Stimulated activated CD4-positive, alpha-beta T cell treated with anti-CD3 and anti-CD28 coated beads, Interleukin-4, amount 100 ng/mL, for 1 hour (primary cell): ENCODE measurements around the gene DRAXIN.

Source experiments
- DNase-seq: peaks from one replicate; pipeline ENCODE4 v3.0.0-alpha.2; 2020

The DRAXIN gene

DNA sequence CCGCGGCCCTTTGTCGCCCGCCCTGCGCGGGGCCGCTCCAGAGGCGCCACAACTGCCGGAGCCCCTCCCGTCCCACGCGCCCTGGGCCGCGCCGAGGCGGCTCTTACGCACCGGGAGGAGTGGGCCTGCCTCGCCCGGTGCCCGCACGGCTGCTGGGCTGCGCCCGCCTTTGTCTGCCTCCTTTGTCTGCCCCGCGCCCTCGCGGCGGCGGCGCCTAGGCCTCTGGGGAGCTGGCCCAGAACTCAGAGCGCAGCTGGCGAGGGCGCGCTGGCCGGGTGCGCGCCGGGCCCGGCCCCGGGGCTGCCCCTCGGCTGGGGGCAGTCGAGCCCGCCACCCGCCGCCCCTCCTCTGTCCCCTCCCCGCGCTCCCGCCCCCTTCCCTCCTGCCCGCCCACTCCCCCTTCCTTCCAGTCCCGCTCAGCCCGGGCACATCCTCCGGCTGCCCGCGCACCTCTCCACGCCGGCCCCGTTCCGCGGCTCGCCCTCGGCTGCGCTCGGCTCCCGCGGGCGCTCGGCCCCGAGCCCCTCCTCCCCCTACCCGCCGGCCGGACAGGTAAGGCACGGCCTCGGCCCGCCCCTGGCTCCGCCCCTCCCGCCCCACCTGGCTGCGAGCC, at the start of gene DRAXIN:
Gene DRAXIN, plus strand, starts transcription at position 409 of the 613 bp plus-strand sequence. CDS start 14,549 bp downstream, outside the sequence.
- no peak for DNase-seq

GRCh38 chr1:11641776-11642305, 49.7 kb upstream of the DRAXIN start:
- DNase-seq, result no peak

GRCh38 chr1:11642418-11643017, 49.0 kb upstream of the DRAXIN start:
- peak; percentile 66 for DNase-seq

DNA sequence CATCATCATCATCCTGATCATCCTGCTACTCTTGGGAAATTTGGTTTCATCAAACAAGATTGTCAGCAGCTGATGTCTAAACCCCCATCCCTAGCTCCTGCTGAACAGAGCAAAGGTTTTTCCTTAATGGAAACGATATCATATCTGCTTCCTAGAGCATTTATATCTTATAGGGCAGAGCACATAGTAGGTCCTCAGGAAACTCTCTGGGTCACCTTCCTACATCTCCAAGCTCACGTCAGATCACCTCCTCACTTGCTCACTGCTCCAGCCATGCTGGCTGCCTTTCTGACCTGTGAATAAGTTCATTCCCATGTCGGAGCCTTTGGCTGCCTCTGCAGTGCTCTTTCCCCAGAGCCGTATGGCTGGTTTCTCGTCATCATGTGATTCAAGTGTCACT, 47.7 kb upstream of the DRAXIN start:
- no peak for DNase-seq

DNA sequence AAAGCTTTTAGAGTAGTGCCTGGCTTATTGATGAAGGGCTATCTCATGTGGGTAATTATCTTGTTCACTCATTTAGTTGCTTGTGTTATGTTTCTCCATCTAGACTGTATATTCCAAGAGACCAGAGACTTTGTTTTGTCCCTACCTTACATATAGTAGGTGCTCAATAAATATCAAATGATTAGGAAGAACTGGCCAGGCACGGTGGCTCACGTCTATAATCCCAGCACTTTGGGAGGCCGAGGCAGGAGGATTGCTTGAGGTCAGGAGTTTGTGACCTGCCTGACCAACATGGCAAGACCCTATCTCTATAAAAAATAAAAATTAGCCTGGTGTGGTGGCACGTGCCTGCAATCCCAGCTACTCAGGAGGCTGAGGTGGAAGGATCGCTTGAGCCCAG, 46.2 kb upstream of the DRAXIN start:
- DNase-seq, result no peak

- DNase-seq, result peak; percentile 86
Observed at GRCh38 chr1:11645670-11646265, 45.7 kb upstream of the DRAXIN start.

DNA sequence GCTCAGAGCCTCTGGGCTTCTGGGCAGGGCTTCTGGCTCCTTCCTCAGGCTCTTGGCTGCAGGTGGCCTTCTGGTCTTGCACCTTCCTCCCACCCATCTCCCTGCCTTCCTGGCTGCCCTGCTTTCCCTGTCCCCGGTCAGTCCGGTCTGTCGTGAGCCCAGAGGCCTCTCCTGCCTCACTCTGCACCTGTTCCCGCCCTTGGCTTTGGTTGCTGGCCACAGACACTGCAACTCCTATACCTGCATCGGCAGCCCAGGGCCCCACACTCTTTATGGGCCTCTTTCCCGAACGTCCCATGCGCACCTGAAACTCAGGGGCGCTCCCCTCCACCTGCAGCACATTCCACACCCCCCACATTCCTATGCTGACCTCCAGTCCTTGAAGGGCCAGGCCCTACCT, 45.2 kb upstream of the DRAXIN start:
- no peak for DNase-seq

GRCh38 chr1:11647333-11647732, 44.2 kb upstream of the DRAXIN start:
- DNase-seq, result no peak

DNA sequence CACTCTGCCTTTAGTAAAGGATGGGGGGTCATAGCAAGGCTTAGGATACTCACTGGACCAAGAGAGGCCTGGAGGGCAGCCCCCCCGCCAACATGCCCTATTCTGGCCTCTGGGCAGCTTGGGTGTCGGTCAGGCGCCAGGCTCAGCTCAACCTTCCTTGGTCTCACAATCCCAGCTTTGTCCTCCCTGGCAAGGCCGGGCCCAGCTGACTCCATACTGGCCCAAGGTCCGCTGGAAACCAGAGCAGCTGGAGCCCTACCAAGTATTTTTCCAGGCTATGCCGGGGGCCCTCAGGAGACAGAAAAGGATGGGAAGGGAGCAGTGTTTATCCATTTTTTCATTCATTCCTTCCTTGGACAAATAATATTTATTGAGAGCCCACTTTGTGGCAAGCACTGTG, 43.5 kb upstream of the DRAXIN start:
- no peak for DNase-seq

GRCh38 chr1:11648732-11649158, 42.8 kb upstream of the DRAXIN start:
- DNase-seq, result peak; percentile 56

- DNase-seq, result no peak
Observed at GRCh38 chr1:11649237-11649623, 42.3 kb upstream of the DRAXIN start.

DNA sequence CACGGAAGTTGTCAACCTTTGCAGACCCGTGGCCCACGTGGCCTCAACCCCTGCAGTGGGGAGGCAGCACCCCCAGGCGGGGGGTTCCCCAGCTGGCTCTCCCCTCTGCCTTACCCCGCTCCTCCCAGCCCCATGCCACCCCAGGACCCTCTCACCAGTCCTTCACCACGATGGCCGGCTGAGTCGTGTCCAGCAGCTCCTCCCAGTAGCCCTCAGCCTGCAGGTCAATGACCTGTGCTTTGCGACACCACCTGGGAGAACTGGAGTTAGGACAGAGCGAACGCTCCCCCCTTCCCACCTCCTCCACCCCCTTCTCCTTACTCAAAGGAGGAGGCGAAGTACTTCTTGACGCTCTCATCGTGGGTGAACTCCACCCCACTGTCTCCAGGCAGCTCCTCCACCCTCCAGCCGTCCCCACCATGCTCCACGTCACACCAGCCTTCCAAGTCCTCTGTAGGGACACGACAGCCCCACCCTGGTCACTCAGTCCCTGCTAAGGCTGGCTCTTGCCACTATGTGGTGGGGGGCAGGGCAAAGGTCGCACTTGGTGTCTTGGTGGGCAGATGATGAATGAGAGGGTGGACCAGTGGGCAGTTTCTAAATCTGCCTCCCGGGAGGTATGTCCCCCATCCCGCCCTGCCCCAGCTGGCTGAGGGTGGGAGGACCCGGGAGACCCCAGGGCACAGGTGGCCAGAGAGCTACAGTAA, 41.7 kb upstream of the DRAXIN start:
- no peak for DNase-seq

DNA sequence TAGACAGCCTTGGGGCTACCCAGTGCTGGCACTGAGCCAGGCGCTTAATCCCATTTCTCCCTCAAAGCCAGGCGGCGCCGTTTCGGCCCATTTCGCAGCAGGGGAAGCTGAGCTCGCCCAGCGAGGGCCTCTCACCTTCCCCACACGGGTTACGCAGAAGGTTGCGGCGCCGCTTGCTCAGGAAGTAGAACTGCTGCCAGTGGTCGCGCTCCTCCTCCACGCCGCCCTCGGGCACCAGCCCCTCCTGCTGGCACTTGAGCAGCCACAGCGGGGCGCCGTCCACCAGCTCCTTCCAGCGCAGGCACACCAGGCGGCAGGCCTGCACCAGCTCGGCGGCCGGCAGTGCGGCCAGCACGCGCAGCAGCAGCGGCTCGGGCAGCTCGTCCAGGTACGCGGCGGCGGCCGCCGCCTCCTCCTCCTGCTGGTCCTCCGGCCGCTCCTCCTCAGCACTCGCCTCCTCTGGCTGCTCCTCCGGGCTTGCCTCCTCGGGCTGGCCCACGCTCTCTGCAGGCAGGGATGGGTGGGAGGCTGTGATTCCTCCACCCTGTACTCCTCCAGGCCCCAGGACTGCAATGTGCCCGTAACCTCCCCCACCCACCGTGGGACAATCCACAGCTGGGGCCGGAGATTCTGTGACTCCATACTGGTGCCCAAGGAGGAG, 41.0 kb upstream of the DRAXIN start:
- peak; percentile 74 for DNase-seq

DNA sequence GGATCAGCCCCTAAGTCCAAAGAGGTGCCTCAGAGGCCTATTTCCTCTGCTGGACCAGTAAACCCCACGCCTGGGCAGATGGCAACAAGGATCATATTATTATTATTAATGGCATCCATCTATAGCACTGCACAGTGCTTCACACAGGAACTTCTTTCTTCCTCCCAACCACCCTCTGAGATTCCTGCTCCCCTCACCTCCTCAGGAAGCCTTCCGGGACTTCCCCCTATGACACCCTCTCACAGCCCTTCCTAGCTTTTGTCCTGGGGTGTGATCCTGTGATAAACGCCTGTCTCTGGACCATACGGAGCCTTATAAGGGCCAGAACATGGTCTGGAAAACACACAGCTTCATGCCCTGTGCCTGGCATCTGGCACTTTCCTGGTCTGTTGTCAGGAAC, 40.5 kb upstream of the DRAXIN start:
- no peak for DNase-seq

GRCh38 chr1:11652203-11652780, 39.2 kb upstream of the DRAXIN start:
- DNase-seq, result no peak

GRCh38 chr1:11653101-11653860, 38.2 kb upstream of the DRAXIN start:
- no peak for DNase-seq

GRCh38 chr1:11653861-11654136, 37.7 kb upstream of the DRAXIN start:
- no peak for DNase-seq

- peak; percentile 73 for DNase-seq
Observed at GRCh38 chr1:11654137-11654938, 37.2 kb upstream of the DRAXIN start, which contains the start of the genes FBXO2 and FBXO44. Gene FBXO2 (minus strand): TSS chr1:11654429. CDS start chr1:11654340, 89 bp downstream. Gene FBXO44 (plus strand): TSS chr1:11654877. CDS start chr1:11655836, 959 bp downstream.

GRCh38 chr1:11654939-11655808, 36.3 kb upstream of the DRAXIN start:
- DNase-seq, result no peak

DNA sequence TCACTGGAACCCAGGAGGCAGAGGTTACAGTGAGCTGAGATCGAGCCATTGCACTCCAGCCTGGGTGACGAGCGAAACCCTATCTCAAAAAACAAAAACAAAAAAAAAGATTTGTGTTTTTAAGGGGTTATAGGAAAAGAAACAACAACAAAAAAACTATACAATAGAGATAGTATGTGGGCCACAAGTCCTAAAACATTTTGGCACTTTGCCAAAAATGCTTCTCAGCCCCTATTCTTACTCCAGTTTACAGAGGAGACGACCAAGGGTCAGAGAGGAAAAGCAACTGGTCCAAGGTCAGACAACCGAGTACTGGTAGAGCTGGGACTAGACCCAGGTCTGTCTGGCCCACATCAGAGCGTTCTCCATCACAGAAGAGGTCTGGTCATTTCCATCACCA, 33.9 kb upstream of the DRAXIN start:
- DNase-seq, result no peak
